Measurements from ENCODE around the gene GLE1. TPM values are rescaled to one million over a fixed set of nuclear protein-coding genes. Genes with fewer than 3 reads are reported as not detected.

Gene GLE1
- total and polyA plus RNA-seq, 2 donors (not counting 1 experiment from before 2014, with no cell fraction given), result 14.7 to 23.6 TPM

GRCh38 chr9:128556926-128557634 is 52.6 kb downstream of the GLE1 start:
- no peak for DNase-seq (ENCODE audit: low read depth in 2 of 2)
- no peaks in the 10 kb centered on the region for H3K36me3 ChIP-seq (ENCODE audit: control insufficient read depth, insufficient read depth, low read length)
- no peaks in the 10 kb centered on the region for H3K27me3 ChIP-seq (ENCODE audit: control insufficient read depth, insufficient read depth, low read length)
- no peak for TF ChIP-seq EZH2 (IDR thresholded peaks at IDR 0.05; ENCODE audit: low read length, missing control alignments)
- no peak for TF ChIP-seq CTCF (conservative IDR thresholded peaks at IDR 0.05 in 1 of 2, IDR thresholded peaks at IDR 0.05 in 1 of 2; ENCODE audit: low read depth in 1 of 2, low read length in 2 of 2)
- H3K4me1 ChIP-seq (ENCODE audit: control insufficient read depth, extremely low read depth, insufficient read depth, low read length), result peaks cover 12% of the 10 kb centered on the region
- H3K27ac ChIP-seq (ENCODE audit: insufficient read depth, low read length), result no peak overlapping the region
- no peak overlapping the region for H2AFZ ChIP-seq (ENCODE audit: low read length)
- H3K4me2 ChIP-seq (ENCODE audit: extremely low read depth, insufficient read depth, low read length), result peak overlapping the region; percentile 41
- H3K9ac ChIP-seq (ENCODE audit: insufficient read depth, low read length), result no peak overlapping the region
- peaks cover 84% of the 10 kb centered on the region for H3K79me2 ChIP-seq (ENCODE audit: control insufficient read depth, insufficient read depth, low read length)
- peaks cover 6% of the 10 kb centered on the region for H4K20me1 ChIP-seq (ENCODE audit: control insufficient read depth, extremely low read depth, insufficient read depth, low read length)
- no peak overlapping the region for H3K4me3 ChIP-seq (replicated peaks in 1 of 4; ENCODE audit: control extremely low read depth in 1 of 4, insufficient read depth in 1 of 4, low read depth in 3 of 4, low read length in 4 of 4)
- H3K9me3 ChIP-seq (ENCODE audit: control insufficient read depth, insufficient read depth, low read depth, low read length), result no peaks in the 10 kb centered on the region

GRCh38 chr9:128558431-128559310 is 54.2 kb downstream of the GLE1 start:
- DNase-seq (ENCODE audit: low read depth in 2 of 2), result peak; percentile 92 to 93
- Histone ChIP-seq H3K4me2 (ENCODE audit: extremely low read depth, insufficient read depth, low read length) (peak overlapping the region; percentile 84), H2AFZ (ENCODE audit: low read length) (no peak overlapping the region), H3K27ac (ENCODE audit: insufficient read depth, low read length) (peak overlapping the region; percentile 72), H3K4me3 (replicated peaks in 1 of 4; ENCODE audit: control extremely low read depth in 1 of 4, insufficient read depth in 1 of 4, low read depth in 3 of 4, low read length in 4 of 4) (peak overlapping the region; percentile 8 to 32 (median 17)), H3K4me1 (ENCODE audit: control insufficient read depth, extremely low read depth, insufficient read depth, low read length) (peaks cover 12% of the 10 kb centered on the region), H3K9ac (ENCODE audit: insufficient read depth, low read length) (no peak overlapping the region), H4K20me1 (ENCODE audit: control insufficient read depth, extremely low read depth, insufficient read depth, low read length) (peaks cover 6% of the 10 kb centered on the region), H3K36me3 (ENCODE audit: control insufficient read depth, insufficient read depth, low read length) (peaks cover 3% of the 10 kb centered on the region), H3K9me3 (ENCODE audit: control insufficient read depth, insufficient read depth, low read depth, low read length) (no peaks in the 10 kb centered on the region), H3K27me3 (ENCODE audit: control insufficient read depth, insufficient read depth, low read length) (no peaks in the 10 kb centered on the region), H3K79me2 (ENCODE audit: control insufficient read depth, insufficient read depth, low read length) (peaks cover 86% of the 10 kb centered on the region)
- TF ChIP-seq CTCF (conservative IDR thresholded peaks at IDR 0.05 in 1 of 2, IDR thresholded peaks at IDR 0.05 in 1 of 2; ENCODE audit: low read depth in 1 of 2, low read length in 2 of 2) (no peak), EZH2 (IDR thresholded peaks at IDR 0.05; ENCODE audit: low read length, missing control alignments) (no peak)

GRCh38 chr9:128565578-128565977 is 61.1 kb downstream of the GLE1 start:
- Histone ChIP-seq H4K20me1 (ENCODE audit: control insufficient read depth, extremely low read depth, insufficient read depth, low read length) (peaks cover 2% of the 10 kb centered on the region), H3K4me2 (ENCODE audit: extremely low read depth, insufficient read depth, low read length) (no peak overlapping the region)
- TF ChIP-seq EZH2 (IDR thresholded peaks at IDR 0.05; ENCODE audit: low read length, missing control alignments), result no peak
- TF ChIP-seq CTCF (conservative IDR thresholded peaks at IDR 0.05 in 1 of 2, IDR thresholded peaks at IDR 0.05 in 1 of 2; ENCODE audit: low read depth in 1 of 2, low read length in 2 of 2), result no peak

More at GRCh38 chr9:128565578-128565977, 61.1 kb downstream of the GLE1 start:
- Histone ChIP-seq H3K9ac (ENCODE audit: insufficient read depth, low read length) (no peak overlapping the region), H3K36me3 (ENCODE audit: control insufficient read depth, insufficient read depth, low read length) (peaks cover 12% of the 10 kb centered on the region), H3K4me1 (ENCODE audit: control insufficient read depth, extremely low read depth, insufficient read depth, low read length) (no peaks in the 10 kb centered on the region), H3K9me3 (ENCODE audit: control insufficient read depth, insufficient read depth, low read depth, low read length) (no peaks in the 10 kb centered on the region), H2AFZ (ENCODE audit: low read length) (no peak overlapping the region), H3K4me3 (replicated peaks in 1 of 4; ENCODE audit: control extremely low read depth in 1 of 4, insufficient read depth in 1 of 4, low read depth in 3 of 4, low read length in 4 of 4) (no peak overlapping the region), H3K79me2 (ENCODE audit: control insufficient read depth, insufficient read depth, low read length) (peaks cover 63% of the 10 kb centered on the region), H3K27me3 (ENCODE audit: control insufficient read depth, insufficient read depth, low read length) (no peaks in the 10 kb centered on the region), H3K27ac (ENCODE audit: insufficient read depth, low read length) (no peak overlapping the region)
- no peak for DNase-seq (ENCODE audit: low read depth in 2 of 2)
